Neutrophil (primary cell): Measurements from ENCODE around the gene EDEM1.
"Not testable (repeated sequence)": the region's sequence is repeated elsewhere in the genome, so short reads cannot be mapped to it uniquely, and the experiment has no call there.

ENCODE experiments used
- H3K27ac ChIP-seq: fragments of 200-600 bp; sonication (generic); 2 replicates; pipeline ENCODE4 v1.5.1; 2016; ENCODE audit warnings: mild to moderate bottlenecking, moderate library complexity
- H3K27me3 ChIP-seq: fragments of 200-600 bp; sonication (generic); 2 replicates; pipeline ENCODE4 v1.6.0; 2016; ENCODE audit warnings: mild to moderate bottlenecking
- H3K36me3 ChIP-seq: fragments of 200-600 bp; sonication (generic); 2 replicates; pipeline ENCODE4 v1.5.1; 2017
- H3K4me1 ChIP-seq, 2 experiments: fragments of 200-600 bp in 1 of 2; sonication (generic) in 1 of 2; 1 replicate in 1 of 2; 2 replicates in 1 of 2; pipeline versions ENCODE4 v1.5.1 to v1.6.1; 2013 to 2016; ENCODE audit warnings: low read depth in 1 of 2, low read length in 1 of 2, mild to moderate bottlenecking in 1 of 2, moderate library complexity in 1 of 2; ENCODE audit not compliant: control insufficient read depth in 1 of 2, insufficient read depth in 1 of 2
- H3K4me3 ChIP-seq, 2 experiments: fragments of 200-600 bp in 1 of 2; sonication (generic) in 1 of 2; 1 replicate in 1 of 2; 2 replicates in 1 of 2; pipeline ENCODE4 v1.5.1; 2013 to 2016; ENCODE audit warnings: low read depth in 1 of 2, low read length in 1 of 2, mild to moderate bottlenecking in 1 of 2, moderate library complexity in 1 of 2
- H3K9me3 ChIP-seq: fragments of 200-600 bp; sonication (generic); 2 replicates; pipeline ENCODE4 v1.5.1; 2016
- TF ChIP-seq, protein P1 (sequence below): fragments of 200-600 bp; sonication (generic); IDR thresholded peaks from 2 replicates; pipeline ENCODE4 v1.5.1; 2016; ENCODE audit warnings: antibody characterized with exemption

The EDEM1 gene

GRCh38 chr3:5240740-5241139, 53.2 kb downstream of the EDEM1 start:
- Histone ChIP-seq H3K4me1 (no peaks in the 10 kb centered on the region), H3K27ac (no peak overlapping the region), H3K9me3 (no peaks in the 10 kb centered on the region), H3K36me3 (no peaks in the 10 kb centered on the region), H3K4me3 (no peak overlapping the region), H3K27me3 (no peaks in the 10 kb centered on the region)
- TF ChIP-seq, protein P1, sequence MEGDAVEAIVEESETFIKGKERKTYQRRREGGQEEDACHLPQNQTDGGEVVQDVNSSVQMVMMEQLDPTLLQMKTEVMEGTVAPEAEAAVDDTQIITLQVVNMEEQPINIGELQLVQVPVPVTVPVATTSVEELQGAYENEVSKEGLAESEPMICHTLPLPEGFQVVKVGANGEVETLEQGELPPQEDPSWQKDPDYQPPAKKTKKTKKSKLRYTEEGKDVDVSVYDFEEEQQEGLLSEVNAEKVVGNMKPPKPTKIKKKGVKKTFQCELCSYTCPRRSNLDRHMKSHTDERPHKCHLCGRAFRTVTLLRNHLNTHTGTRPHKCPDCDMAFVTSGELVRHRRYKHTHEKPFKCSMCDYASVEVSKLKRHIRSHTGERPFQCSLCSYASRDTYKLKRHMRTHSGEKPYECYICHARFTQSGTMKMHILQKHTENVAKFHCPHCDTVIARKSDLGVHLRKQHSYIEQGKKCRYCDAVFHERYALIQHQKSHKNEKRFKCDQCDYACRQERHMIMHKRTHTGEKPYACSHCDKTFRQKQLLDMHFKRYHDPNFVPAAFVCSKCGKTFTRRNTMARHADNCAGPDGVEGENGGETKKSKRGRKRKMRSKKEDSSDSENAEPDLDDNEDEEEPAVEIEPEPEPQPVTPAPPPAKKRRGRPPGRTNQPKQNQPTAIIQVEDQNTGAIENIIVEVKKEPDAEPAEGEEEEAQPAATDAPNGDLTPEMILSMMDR = no peak

GRCh38 chr3:5242785-5243184, 55.3 kb downstream of the EDEM1 start:
- not testable (repeated sequence) for H3K9me3 ChIP-seq, H3K27ac ChIP-seq, H3K27me3 ChIP-seq, H3K4me1 ChIP-seq, H3K4me3 ChIP-seq, H3K36me3 ChIP-seq

DNA sequence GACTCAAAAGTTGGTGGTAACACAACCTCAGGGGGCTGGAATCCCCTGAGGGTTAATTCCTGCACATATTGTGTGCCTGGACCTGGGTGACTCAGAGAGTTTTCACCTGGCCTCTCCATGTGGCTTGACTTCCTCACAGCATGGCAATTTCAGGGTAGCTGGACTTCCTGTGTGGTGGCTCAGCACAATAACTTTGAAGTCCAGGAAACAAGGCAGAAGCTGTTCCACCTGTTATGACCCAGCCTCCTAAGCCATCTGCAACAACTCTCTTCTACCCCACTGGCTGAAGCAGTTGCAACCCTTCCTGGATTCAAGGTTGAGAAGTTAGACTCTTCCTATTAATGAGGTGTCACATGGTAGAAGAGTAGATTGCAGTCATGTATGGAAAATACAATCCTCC, 58.4 kb downstream of the EDEM1 start:
- TF ChIP-seq, protein P1 = no peak
- H3K27me3 ChIP-seq = no peaks in the 10 kb centered on the region
- no peak overlapping the region for H3K27ac ChIP-seq
- no peaks in the 10 kb centered on the region for H3K36me3 ChIP-seq
- H3K4me1 ChIP-seq = no peaks in the 10 kb centered on the region
- no peak overlapping the region for H3K4me3 ChIP-seq
- H3K9me3 ChIP-seq = no peaks in the 10 kb centered on the region

GRCh38 chr3:5248822-5249221, 61.3 kb downstream of the EDEM1 start:
- Histone ChIP-seq H3K9me3 (no peaks in the 10 kb centered on the region), H3K4me3 (no peak overlapping the region), H3K27me3 (no peaks in the 10 kb centered on the region), H3K4me1 (no peaks in the 10 kb centered on the region), H3K27ac (no peak overlapping the region), H3K36me3 (no peaks in the 10 kb centered on the region)
- TF ChIP-seq, protein P1 = no peak

DNA sequence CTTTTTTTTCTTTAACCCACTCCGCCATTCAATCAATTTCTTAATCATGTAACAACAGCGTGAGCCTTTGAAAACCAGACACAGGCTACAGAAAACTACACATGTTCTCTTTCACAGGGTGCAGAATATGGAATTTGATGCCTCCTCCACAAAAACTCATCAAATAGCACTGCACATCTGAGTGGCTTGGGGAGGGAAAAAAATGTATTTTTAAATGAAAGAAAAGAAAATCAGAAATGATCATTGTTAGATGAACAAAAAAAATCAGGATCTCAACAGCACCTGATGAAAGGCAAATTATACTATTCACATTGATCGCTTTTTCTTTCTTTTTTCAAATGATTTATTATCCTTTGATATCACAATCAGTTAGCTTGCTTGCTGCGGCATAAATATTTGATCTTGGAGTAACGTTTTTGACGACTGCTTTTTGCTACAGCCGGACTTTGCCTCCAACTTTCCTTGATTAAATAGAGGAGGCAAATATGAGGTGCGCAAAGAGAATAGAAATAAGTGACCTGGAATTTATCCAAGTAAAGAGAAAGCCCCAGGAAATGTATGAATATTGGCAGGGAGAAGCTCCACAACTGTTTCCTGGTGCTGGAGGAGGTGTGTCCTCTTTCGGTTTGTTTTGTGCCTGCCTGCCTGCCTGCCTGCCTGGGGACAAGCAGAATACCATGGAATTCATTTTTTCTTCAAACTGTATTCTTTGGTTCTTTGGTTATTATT, 63.1 kb downstream of the EDEM1 start:
- H3K36me3 ChIP-seq = no peaks in the 10 kb centered on the region
- H3K9me3 ChIP-seq = no peaks in the 10 kb centered on the region
- H3K27ac ChIP-seq = no peak overlapping the region
- H3K4me3 ChIP-seq = no peak overlapping the region
- no peaks in the 10 kb centered on the region for H3K27me3 ChIP-seq
- H3K4me1 ChIP-seq = no peaks in the 10 kb centered on the region
- TF ChIP-seq, protein P1 = no peak

DNA sequence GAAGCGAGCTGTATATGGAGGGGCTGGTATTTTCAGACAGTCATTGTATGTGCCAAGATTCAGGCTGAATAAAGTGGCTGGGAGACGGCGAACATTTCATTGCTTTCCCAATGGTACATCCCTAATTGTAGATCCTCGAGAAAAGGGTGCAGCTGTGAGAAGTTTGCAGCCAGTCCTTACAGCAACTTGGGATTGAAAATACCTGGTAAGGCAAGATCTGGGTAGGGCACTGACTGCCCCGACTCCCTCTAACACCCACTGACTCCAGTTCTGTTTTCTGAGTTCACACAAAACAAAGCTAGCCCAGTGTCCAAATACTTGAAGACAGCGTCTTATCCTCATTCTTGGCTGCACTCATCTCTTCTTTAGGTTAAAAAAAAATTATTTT, 63.7 kb downstream of the EDEM1 start:
- Histone ChIP-seq H3K4me1 (no peaks in the 10 kb centered on the region), H3K4me3 (no peak overlapping the region), H3K27me3 (no peaks in the 10 kb centered on the region), H3K36me3 (no peaks in the 10 kb centered on the region), H3K9me3 (no peaks in the 10 kb centered on the region), H3K27ac (no peak overlapping the region)
- TF ChIP-seq, protein P1 = no peak
